NCI-H748 treated with DMSO at 0.1 percent for 48 hours (cell line): ENCODE measurements around the gene MSX2.
A peak's percentile ranks its signal among the peaks of the same experiment; 100 is the strongest.

Experiments
- DNase-seq: peaks from one replicate; lab custom pipeline; 2025; lab: John Stamatoyannopoulos, UW

MSX2 gene

GRCh38 chr5:174724484-174725260, at the start of gene MSX2:
Gene MSX2 (plus strand): TSS chr5:174724582. CDS start chr5:174724660, 78 bp downstream.
- DNase-seq = no peak

GRCh38 chr5:174675110-174675509, 49.3 kb upstream of the MSX2 start:
- no peak for DNase-seq

DNA sequence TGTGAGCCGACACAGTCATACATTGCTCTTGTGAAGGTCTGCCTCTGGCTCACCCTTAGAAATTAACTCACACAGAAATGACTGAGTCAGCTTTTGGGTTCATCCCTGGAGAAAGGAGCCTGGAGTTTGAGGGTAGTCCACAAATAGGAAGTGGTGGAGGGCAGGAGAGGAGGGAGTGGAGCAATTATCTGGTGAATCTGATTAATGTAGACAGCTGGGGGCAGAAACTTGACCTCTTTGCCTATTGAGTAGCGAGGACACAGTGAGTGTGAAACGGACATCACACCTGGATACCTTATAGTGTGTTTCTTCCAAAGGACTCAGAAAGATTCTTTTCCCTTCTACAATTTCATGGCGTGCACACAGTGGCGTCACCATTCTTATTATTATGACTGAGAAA, 48.5 kb upstream of the MSX2 start:
- no peak for DNase-seq

DNA sequence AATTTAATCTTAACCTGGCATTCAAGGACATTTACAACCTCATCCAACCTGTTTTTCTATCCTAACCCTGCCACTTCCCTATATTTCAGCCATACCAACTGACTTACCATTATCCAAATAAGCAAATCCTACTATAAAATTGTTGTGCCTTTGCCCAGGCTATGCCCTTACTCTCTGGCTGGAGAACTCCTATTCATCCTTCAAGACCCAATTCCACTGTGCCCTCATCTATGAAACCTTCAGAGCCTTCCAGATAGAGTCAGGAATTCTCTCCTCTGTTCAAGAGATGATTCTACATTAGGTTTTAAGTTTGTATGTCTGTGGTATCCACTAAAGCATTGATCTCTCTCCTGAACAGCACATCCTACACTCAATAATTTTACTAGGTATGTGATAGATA, 46.3 kb upstream of the MSX2 start:
- no peak for DNase-seq

- DNase-seq = no peak
Measured at GRCh38 chr5:174680901-174681565, 43.3 kb upstream of the MSX2 start.

DNA sequence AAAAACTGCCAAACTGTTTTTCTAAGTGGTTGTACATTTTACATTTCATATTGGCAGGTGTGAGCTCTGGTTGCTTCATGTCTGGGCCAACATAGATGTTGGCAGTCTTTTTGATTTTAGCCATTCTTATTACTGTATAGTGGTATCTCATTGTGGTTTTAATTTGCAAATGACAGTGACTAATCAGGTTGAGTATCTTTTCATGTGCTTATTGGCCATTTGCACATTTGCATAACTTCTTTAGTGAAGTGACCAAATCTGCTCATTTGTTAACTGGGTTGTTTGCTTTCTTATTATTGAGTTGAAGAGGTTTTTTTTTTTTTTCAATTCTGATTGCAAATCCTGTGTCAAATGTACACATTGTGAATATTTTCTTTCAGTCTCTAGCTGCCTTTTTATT, 36.9 kb upstream of the MSX2 start:
- DNase-seq = no peak

DNA sequence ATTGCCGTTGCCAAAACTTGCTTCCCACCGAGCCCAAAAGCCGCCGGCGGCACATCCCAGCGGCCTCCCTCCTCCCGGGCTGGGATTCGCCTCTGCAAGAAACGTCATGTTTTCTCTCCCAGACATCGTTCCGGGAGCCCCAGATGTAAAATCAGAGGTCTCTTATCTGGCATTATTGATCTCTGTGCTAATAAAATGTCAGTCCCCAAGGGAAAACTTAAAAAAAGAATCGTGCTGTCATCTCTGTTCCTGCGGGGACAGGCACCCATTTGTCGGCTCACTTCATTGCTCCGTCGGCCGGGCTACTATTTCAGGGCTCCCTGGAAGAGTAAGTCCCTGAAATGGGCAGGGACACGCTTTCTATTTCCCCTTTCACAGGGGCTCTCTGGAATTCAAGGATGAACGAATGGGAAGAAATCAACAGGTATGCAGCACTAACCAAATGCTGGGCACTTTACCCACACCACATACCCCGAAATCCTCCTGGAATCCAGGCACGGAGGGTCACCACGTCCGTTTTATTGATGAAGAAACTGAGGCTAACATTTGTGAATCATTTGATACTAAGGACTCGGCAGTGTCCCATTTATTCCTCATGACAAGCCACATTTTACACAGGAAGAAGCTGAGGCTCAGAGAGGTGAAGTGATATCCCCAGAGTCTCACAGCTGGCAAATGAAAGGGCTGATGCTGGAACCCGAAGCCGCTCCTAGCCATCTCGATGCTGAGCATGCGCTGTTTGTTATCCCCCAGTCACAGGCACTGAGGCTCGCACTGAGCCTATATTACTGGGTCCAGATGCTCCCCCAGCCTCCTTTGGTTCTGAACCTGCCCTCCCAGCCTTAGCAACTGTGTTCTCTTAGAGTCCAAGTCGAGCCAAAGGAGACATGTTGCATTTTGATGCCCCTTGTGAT, 35.7 kb upstream of the MSX2 start:
- no peak for DNase-seq

- no peak for DNase-seq
Measured at GRCh38 chr5:174690271-174690670, 34.1 kb upstream of the MSX2 start.

GRCh38 chr5:174692381-174692780, 32.0 kb upstream of the MSX2 start:
- no peak for DNase-seq

DNA sequence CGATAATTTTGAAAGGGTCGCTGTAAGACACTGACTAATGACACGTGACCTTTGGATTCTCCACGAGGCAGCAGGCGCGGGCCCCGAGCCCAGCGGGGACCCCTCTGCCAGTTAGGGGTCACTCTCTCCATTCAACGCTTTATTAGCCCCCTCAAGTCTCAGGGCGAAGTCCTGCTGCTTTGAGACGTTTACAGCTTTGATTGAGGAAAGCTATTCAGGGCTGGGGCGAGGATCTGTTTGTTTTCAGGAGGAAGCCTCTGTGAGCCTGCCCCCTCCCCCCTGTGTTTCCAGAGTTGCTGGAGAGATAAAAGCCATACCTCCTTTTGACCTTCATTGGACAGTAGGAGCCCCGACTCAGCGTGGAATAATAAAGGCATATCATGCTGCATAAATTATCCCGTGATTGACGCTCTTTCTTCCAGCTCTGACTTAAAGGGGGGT, 31.4 kb upstream of the MSX2 start:
- DNase-seq = peak; percentile 30

- peak; percentile 25 for DNase-seq
Measured at GRCh38 chr5:174693697-174694385, 30.5 kb upstream of the MSX2 start.

GRCh38 chr5:174694611-174695010, 29.8 kb upstream of the MSX2 start:
- DNase-seq = no peak

GRCh38 chr5:174698156-174698555, 26.2 kb upstream of the MSX2 start:
- DNase-seq = no peak

DNA sequence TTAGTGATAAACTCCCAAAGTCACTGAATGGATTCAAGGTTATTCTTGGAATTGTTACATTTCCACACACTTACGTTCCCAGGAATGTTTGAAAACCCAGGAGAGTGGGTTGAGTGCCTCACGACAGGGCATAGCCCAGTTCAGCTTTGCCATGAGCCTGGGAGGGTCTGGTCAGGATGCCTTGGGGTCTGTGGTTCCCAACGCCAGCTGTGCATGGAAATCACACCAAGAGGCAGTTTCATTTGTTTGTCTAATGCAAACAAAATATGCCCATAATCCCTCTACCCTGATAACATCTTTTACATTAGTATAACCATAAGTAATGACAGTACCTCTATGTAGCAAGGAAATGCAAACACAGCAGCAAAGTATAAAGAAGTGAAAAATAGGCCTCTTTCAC, 25.3 kb upstream of the MSX2 start:
- no peak for DNase-seq

- DNase-seq = no peak
Measured at GRCh38 chr5:174706997-174707572, 17.3 kb upstream of the MSX2 start.

- DNase-seq = no peak
Measured at GRCh38 chr5:174707671-174708070, 16.7 kb upstream of the MSX2 start.

- DNase-seq = peak; percentile 19
Measured at GRCh38 chr5:174708476-174709207, 15.7 kb upstream of the MSX2 start.

DNA sequence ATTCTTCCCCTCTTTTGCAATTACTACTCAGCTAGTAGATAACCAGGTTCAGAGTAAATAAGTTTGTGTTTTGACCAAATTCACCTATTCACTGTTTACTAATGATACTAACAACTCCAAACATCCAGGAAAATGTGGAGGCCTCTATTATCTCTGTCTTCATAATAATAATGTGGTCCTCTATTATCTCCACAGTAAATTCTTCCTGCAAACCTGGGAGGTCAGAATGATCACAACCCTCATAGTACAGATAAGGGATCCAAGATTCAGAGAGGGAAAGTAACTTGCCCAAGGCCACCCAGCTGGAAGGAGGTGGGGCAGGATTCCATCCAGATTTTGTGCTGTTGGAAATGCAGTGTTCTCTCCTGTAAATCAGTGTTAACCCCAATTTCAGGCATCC, 9.6 kb upstream of the MSX2 start:
- DNase-seq = no peak

DNA sequence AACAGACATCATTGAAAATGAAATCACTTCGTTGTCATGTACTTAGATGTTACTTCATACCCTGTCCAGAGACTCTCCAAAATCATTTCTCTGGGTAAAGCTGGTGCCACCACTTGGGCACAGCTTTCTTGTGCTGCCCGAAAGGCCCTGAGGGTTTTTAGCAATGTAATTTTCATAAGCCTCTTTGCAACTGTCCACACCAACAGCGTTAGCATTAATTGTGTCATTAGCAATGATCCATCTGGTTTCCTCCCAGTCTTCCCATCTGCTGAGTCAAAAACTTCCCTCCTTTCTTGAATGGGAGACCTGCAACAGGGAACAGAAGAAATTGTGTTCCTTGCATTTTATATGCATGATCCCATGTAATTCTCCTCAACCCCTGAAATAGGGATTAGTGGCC, 8.6 kb upstream of the MSX2 start:
- DNase-seq = no peak

DNA sequence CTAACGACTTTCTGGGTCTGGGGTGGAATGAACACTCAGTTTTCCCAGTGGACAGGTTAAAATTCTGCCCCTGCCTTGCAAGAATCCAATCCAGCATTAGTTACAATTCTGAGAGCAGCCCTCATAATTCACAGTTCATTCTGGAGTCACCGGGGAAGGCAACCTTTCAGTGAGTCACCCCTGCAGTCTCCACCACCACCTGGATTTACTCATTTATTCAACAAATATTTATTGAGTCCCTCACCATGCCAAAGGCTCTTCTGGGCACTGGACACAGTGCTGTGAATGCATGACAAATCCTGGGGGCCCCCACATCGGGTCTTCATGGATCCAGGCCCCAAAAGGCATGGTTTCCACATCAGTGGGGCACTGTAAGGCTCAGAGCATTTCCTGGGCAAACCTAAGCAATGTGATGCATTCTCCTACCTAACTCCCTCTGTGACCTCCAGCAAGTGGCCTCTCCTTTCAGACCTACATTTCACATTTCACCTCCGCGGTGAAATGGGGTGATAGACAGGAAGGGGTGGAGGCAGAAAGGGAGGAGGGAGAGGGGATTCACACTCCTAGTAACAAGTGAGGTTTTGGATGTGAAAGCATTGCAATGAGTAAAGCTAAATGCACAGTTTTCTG, 6.4 kb upstream of the MSX2 start:
- DNase-seq = no peak
